HL-60 (cell line): ENCODE measurements around the gene MEF2C.

ENCODE experiments used
- DNase-seq, 2 experiments: peaks; one replicate each; pipeline ENCODE4 v3.0.0-alpha.2; 2010 to 2020; ENCODE audit warnings: low read depth in 1 of 2, low spot score in 1 of 2
- H3K27ac ChIP-seq: fragments of 250-450 bp; sonication (Bioruptor Pico); replicated peaks from 2 replicates; pipeline ENCODE4 v1.5.1; 2020; ENCODE audit warnings: mild to moderate bottlenecking, moderate library complexity
- H3K27me3 ChIP-seq: fragments of 250-450 bp; sonication (Bioruptor Pico); 2 replicates; pipeline ENCODE4 v1.5.1; 2021; ENCODE audit warnings: mild to moderate bottlenecking, moderate library complexity; ENCODE audit not compliant: insufficient read depth, poor library complexity, severe bottlenecking
- H3K4me3 ChIP-seq: replicated peaks from 2 replicates; pipeline ENCODE4 v1.5.1; 2011; ENCODE audit warnings: mild to moderate bottlenecking, control low read depth, low read length; ENCODE audit not compliant: insufficient read depth
- CTCF ChIP-seq: IDR thresholded peaks from one replicate; pipeline ENCODE4 v1.5.1; 2011; ENCODE audit warnings: low read length, control low read depth, inconsistent platforms; ENCODE audit not compliant: insufficient read depth
- GABPA ChIP-seq: IDR thresholded peaks from 2 replicates; pipeline ENCODE4 v1.6.1; 2012; ENCODE audit warnings: low read depth
- POLR2AphosphoS5 ChIP-seq: IDR thresholded peaks from 2 replicates; pipeline ENCODE4 v1.6.1; 2012; ENCODE audit warnings: low read depth
- REST ChIP-seq: IDR thresholded peaks from 2 replicates; pipeline ENCODE4 v1.6.1; 2012; ENCODE audit warnings: low read depth; ENCODE audit not compliant: insufficient replicate concordance
- SPI1 ChIP-seq: IDR thresholded peaks from 2 replicates; pipeline ENCODE4 v1.6.1; 2012; ENCODE audit warnings: low read depth, mild to moderate bottlenecking, borderline replicate concordance

Gene MEF2C

GRCh38 chr5:88677376-88677895 is 205.5 kb downstream of the MEF2C start:
- Histone ChIP-seq H3K4me3 (no peak overlapping the region), H3K27me3 (peaks cover 18% of the 10 kb centered on the region), H3K27ac (no peak overlapping the region)
- TF ChIP-seq SPI1 (no peak), GABPA (no peak), CTCF (no peak), REST (no peak), POLR2AphosphoS5 (no peak)
- no peak for DNase-seq

DNA sequence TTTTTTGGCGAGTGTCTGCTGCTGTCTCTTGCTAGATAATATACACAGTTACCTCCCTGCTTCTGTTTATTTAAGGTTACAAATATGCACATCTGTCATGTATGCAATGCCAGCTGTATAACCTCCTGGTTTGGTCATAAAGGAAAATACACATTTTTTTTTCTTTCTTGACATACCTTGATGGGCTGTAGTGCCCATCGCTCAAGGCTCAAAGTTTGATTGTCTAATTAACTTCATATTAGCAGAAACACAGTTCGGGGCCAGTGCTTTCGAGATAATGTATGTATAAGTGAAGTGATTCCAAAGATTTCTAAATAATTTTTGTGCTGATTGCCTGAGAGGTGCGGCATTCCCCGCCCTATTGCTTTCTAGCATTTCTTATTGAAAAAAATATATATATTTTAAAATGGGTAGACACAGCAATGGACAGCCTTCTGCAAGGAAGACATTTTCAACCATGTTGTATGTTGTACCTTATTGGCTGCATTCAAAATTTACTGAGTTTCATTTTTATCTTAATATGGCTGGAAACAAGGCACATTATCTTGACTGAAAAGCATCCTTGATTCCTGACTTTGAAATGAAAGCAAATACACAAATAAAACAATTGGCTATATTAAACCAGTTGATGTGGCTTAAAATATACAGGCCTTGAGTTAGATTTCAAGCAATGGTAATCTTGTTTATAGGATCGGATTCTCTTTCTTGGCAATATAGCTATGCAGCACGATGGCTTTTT is 206.2 kb downstream of the MEF2C start:
- no peak overlapping the region for H3K4me3 ChIP-seq
- TF ChIP-seq SPI1 (no peak), GABPA (no peak), CTCF (no peak), POLR2AphosphoS5 (no peak), REST (no peak)
- peaks cover 18% of the 10 kb centered on the region for H3K27me3 ChIP-seq
- H3K27ac ChIP-seq: no peak overlapping the region
- no peak for DNase-seq

- no peak for DNase-seq
- H3K27me3 ChIP-seq: peaks cover 18% of the 10 kb centered on the region
- H3K27ac ChIP-seq: no peak overlapping the region
- TF ChIP-seq POLR2AphosphoS5 (no peak), SPI1 (no peak), REST (no peak), CTCF (no peak), GABPA (no peak)
- H3K4me3 ChIP-seq: no peak overlapping the region
These were observed 207.0 kb downstream of the MEF2C start for GRCh38 chr5:88675708-88676636.
